HepG2 (cell line): Measurements from ENCODE around the gene WIPF2. TPM values are rescaled to one million over a fixed set of nuclear protein-coding genes. Genes with fewer than 3 reads are reported as not detected.

Source experiments
- CEBPB ChIP-seq: IDR thresholded peaks from 2 replicates; pipeline ENCODE4 v1.6.1; 2011; ENCODE audit warnings: low read depth, low read length, improper control_type of control experiment, borderline replicate concordance
- E2F2 ChIP-seq: sonication (generic); formaldehyde crosslinking; IDR thresholded peaks from 2 replicates; pipeline ENCODE4 v1.4.0; 2020; ENCODE audit warnings: missing genetic modification reagents, borderline replicate concordance
- FOXO1 ChIP-seq: sonication (generic); formaldehyde crosslinking; IDR thresholded peaks from 2 replicates; pipeline ENCODE4 v1.4.0; 2020; ENCODE audit warnings: missing genetic modification reagents
- KLF6 ChIP-seq: IDR thresholded peaks from 2 replicates; pipeline ENCODE4 v1.8.0; 2016; ENCODE audit warnings: missing biosample characterization, missing genetic modification reagents
- MED8 ChIP-seq: sonication (generic); formaldehyde crosslinking; IDR thresholded peaks from 2 replicates; pipeline ENCODE4 v1.8.1; 2023; ENCODE audit warnings: mild to moderate bottlenecking, missing genetic modification reagents; ENCODE audit not compliant: insufficient replicate concordance
- PHF5A ChIP-seq: IDR thresholded peaks from one replicate; pipeline ENCODE4 v1.6.1; 2018; ENCODE audit warnings: low read depth, missing genetic modification reagents; ENCODE audit not compliant: unreplicated experiment
- SOX5 ChIP-seq: IDR thresholded peaks from 2 replicates; pipeline ENCODE4 v1.6.1; 2016; ENCODE audit warnings: borderline replicate concordance
- SP4 ChIP-seq: sonication (generic); formaldehyde crosslinking; IDR thresholded peaks from 2 replicates; pipeline ENCODE4 v1.8.1; 2023; ENCODE audit warnings: mild to moderate bottlenecking, missing genetic modification reagents
- TGIF2 ChIP-seq: IDR thresholded peaks from 2 replicates; pipeline ENCODE4 v1.6.1; 2016; ENCODE audit warnings: control low read depth, missing compliant biosample characterization
- ZBTB4 ChIP-seq: sonication (generic); formaldehyde crosslinking; IDR thresholded peaks from 2 replicates; pipeline ENCODE4 v1.4.0; 2020; ENCODE audit warnings: missing genetic modification reagents, mild to moderate bottlenecking, borderline replicate concordance
- ZNF335 ChIP-seq: sonication (generic); formaldehyde crosslinking; IDR thresholded peaks from 2 replicates; pipeline ENCODE4 v1.4.0; 2020; ENCODE audit warnings: missing genetic modification reagents
- ZNF513 ChIP-seq: sonication (generic); formaldehyde crosslinking; conservative IDR thresholded peaks from 2 replicates; pipeline ENCODE4 v1.5.0; 2020; ENCODE audit warnings: missing genetic modification reagents
- ZNF746 ChIP-seq: sonication (generic); formaldehyde crosslinking; IDR thresholded peaks from 2 replicates; pipeline ENCODE4 v1.8.0; 2022; ENCODE audit warnings: mild to moderate bottlenecking, missing genetic modification reagents
- ZNF770 ChIP-seq: sonication (generic); formaldehyde crosslinking; IDR thresholded peaks from 2 replicates; pipeline ENCODE4 v1.5.0; 2020; ENCODE audit warnings: mild to moderate bottlenecking, missing genetic modification reagents
- ZSCAN21 ChIP-seq: sonication (generic); formaldehyde crosslinking; IDR thresholded peaks from 2 replicates; pipeline ENCODE4 v1.8.0; 2022; ENCODE audit warnings: mild to moderate bottlenecking, missing genetic modification reagents, moderate library complexity, borderline replicate concordance
- polyA plus RNA-seq, 8 experiments: library from polyadenylated mRNA; depleted of rRNA in 3 of 8; stranded (reverse) in 7 of 8; unstranded in 1 of 8; fragments of >200 nt; fragmentation: Illumina TruSeq in 4 of 8; extraction: Trizol in 4 of 8; gene quantifications; 2 replicates each; pipeline versions ENCODE4 v1.2.1 to v1.2.3, GENCODE V29; 2011 to 2016; ENCODE audit warnings: low read depth in 4 of 8, missing spikeins in 1 of 8, mixed read lengths in 1 of 8; ENCODE audit not compliant: insufficient read depth in 1 of 8
- total RNA-seq, 5 experiments: library from RNA; depleted of rRNA; stranded (reverse); fragments of >200 nt; fragmentation: Illumina TruSeq; extraction: Trizol; gene quantifications; 2 replicates each; pipeline ENCODE4 v1.2.3, GENCODE V29; 2016; ENCODE audit warnings: low read depth in 1 of 5
- TF ChIP-seq, protein P1 (sequence below): sonication (generic); formaldehyde crosslinking; IDR thresholded peaks from 2 replicates; pipeline ENCODE4 v1.5.1; 2020; ENCODE audit warnings: missing genetic modification reagents, mild to moderate bottlenecking, borderline replicate concordance

Gene WIPF2
- total and polyA plus RNA-seq, 2 of the 13 experiments (the other 11 are each of a cell fraction or from before 2014, with no cell fraction given), result 7.2 to 10.8 TPM

DNA sequence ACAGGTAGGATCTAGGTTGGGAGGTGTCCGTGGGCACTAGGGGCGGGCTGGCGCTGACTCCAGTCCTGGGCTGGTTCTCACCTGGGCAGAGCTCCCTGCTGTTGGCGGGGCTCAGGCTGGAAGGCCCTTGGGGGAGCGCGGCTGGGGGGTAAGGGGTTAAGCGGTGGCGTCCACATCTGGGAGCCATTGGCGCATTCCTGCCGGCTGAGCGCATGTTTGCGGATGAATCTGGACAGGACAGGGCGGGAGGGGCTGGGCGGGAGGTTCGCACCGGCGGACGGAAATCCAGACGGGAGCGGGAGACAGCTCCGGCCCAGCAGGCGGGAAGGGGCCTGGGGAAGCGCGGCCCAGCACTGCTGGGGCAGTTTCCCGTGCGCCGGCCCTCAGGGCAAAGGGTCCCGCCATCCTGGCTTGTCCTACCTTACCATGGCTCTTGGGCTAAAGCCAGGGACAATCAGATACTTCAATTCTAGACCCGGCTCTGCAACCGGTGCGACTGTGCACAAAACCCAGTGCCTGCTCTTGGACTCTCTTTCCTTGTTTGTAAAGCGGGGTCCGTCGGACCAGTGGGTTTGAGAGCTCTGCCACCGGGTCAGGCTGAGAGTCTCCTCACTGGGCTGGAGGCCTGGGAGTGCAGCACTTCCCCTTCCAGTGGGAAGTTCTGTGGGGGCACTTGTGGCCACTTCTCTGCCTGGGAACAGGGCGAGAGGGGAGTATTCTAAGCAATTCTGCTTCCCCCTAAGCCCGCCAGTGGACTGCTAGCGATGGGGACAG is 97.7 kb downstream of the WIPF2 start (continued):
- TF ChIP-seq ZBTB4 (0 out of 2 replicates have a peak, but pooled peaks have one; percentile 21), ZNF770 (peak; percentile 43; the same call in 1 of the 2 replicates), ZNF513 (CRISPR knock-in tag) (no peak), SP4 (no peak; the same call in none of the 2 replicates), SOX5 (CRISPR knock-in tag) (peak; percentile 28; the same call in 1 of the 2 replicates), CEBPB (no peak), TGIF2 (peak; percentile 57; the same call in 1 of the 2 replicates), KLF6 (peak; percentile 55; the same call in 1 of the 2 replicates), FOXO1 (CRISPR knock-in tag) (no peak), ZSCAN21 (CRISPR knock-in tag) (peak; percentile 84; the same call in 1 of the 2 replicates), E2F2 (CRISPR knock-in tag) (peak; percentile 47; the same call in 1 of the 2 replicates), PHF5A (CRISPR knock-in tag) (no peak), MED8 (no peak), ZNF746 (CRISPR knock-in tag) (peak; percentile 82; the same call in 1 of the 2 replicates), ZNF335 (no peak)
- TF ChIP-seq, protein P1, sequence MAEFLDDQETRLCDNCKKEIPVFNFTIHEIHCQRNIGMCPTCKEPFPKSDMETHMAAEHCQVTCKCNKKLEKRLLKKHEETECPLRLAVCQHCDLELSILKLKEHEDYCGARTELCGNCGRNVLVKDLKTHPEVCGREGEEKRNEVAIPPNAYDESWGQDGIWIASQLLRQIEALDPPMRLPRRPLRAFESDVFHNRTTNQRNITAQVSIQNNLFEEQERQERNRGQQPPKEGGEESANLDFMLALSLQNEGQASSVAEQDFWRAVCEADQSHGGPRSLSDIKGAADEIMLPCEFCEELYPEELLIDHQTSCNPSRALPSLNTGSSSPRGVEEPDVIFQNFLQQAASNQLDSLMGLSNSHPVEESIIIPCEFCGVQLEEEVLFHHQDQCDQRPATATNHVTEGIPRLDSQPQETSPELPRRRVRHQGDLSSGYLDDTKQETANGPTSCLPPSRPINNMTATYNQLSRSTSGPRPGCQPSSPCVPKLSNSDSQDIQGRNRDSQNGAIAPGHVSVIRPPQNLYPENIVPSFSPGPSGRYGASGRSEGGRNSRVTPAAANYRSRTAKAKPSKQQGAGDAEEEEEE, result no peak
